Amniotic epithelial cell (primary cell): ENCODE measurements around the gene SRRM4.

Experiments
- DNase-seq: peaks from one replicate; pipeline ENCODE4 v3.0.0-alpha.2; 2010; ENCODE audit warnings: low read depth

Gene SRRM4

GRCh38 chr12:119169150-119169549 is 187.8 kb downstream of the SRRM4 start:
- no peak for DNase-seq

GRCh38 chr12:119171291-119171690 is 189.9 kb downstream of the SRRM4 start:
- no peak for DNase-seq

GRCh38 chr12:119171691-119172425 is 190.5 kb downstream of the SRRM4 start:
- no peak for DNase-seq

GRCh38 chr12:119175081-119175480 is 193.7 kb downstream of the SRRM4 start:
- DNase-seq: no peak

- peak; percentile 94 for DNase-seq
Observed at GRCh38 chr12:119176267-119177055, 195.1 kb downstream of the SRRM4 start.

GRCh38 chr12:119177056-119177325 is 195.7 kb downstream of the SRRM4 start:
- no peak for DNase-seq

GRCh38 chr12:119177724-119178380 is 196.5 kb downstream of the SRRM4 start:
- DNase-seq: no peak

GRCh38 chr12:119178544-119179334 is 197.4 kb downstream of the SRRM4 start, which contains the start of gene HSPB8:
Gene HSPB8 (plus strand): TSS chr12:119178931. CDS start chr12:119179313, 382 bp downstream.
- peak; percentile 96 for DNase-seq

GRCh38 chr12:119179335-119180021 is 198.1 kb downstream of the SRRM4 start:
- DNase-seq: peak; percentile 71

- DNase-seq: peak; percentile 61
Observed at GRCh38 chr12:119180380-119181040, 199.2 kb downstream of the SRRM4 start.

GRCh38 chr12:119181202-119181601 is 199.9 kb downstream of the SRRM4 start:
- DNase-seq: no peak

- no peak for DNase-seq
Observed at GRCh38 chr12:119181944-119182343, 200.6 kb downstream of the SRRM4 start.

- DNase-seq: peak; percentile 86
Observed at GRCh38 chr12:119182701-119183493, 201.6 kb downstream of the SRRM4 start.

- DNase-seq: no peak
Observed at GRCh38 chr12:119183942-119184695, 202.8 kb downstream of the SRRM4 start.

GRCh38 chr12:119195256-119195655 is 213.9 kb downstream of the SRRM4 start:
- DNase-seq: no peak

- no peak for DNase-seq
Observed at GRCh38 chr12:119198440-119198839, 217.1 kb downstream of the SRRM4 start.

- no peak for DNase-seq
Observed at GRCh38 chr12:119200601-119201000, 219.3 kb downstream of the SRRM4 start.

- no peak for DNase-seq
Observed at GRCh38 chr12:119201789-119202543, 220.6 kb downstream of the SRRM4 start.

GRCh38 chr12:119202544-119202943 is 221.2 kb downstream of the SRRM4 start:
- DNase-seq: no peak
